Kidney epithelial cell (primary cell): ENCODE results near the gene ARID1A. TPM values are rescaled to one million over a fixed set of nuclear protein-coding genes. Genes with fewer than 3 reads are reported as not detected.
A peak's percentile ranks its signal among the peaks of the same experiment; 100 is the strongest.

Source experiments
- DNase-seq: peaks from one replicate; pipeline ENCODE4 v3.0.0-alpha.2; 2010; ENCODE audit warnings: low read depth
- H3K27me3 ChIP-seq: 2 replicates; pipeline ENCODE4 v1.6.0; 2011; ENCODE audit warnings: low read length; ENCODE audit not compliant: control insufficient read depth, insufficient read depth
- H3K36me3 ChIP-seq: 2 replicates; pipeline ENCODE4 v1.5.1; 2011; ENCODE audit warnings: low read length; ENCODE audit not compliant: control insufficient read depth, insufficient read depth
- H3K4me3 ChIP-seq: 2 replicates; pipeline ENCODE4 v1.5.1; 2011; ENCODE audit warnings: low read depth, mild to moderate bottlenecking, control low read depth, low read length
- CTCF ChIP-seq: IDR thresholded peaks from 2 replicates; pipeline ENCODE4 v1.5.1; 2011; ENCODE audit warnings: mild to moderate bottlenecking, moderate library complexity, low read length, control low read depth, inconsistent platforms; ENCODE audit not compliant: insufficient read depth, poor library complexity, severe bottlenecking
- total RNA-seq: library from RNA; depleted of rRNA; stranded (reverse); fragments of >200 nt; gene quantifications from 2 replicates; pipeline ENCODE4 v1.2.3, GENCODE V29; 2015

ARID1A gene
- total RNA-seq, 1 donor from 2014 or later, result 43.7 TPM

- DNase-seq, result no peak
- Histone ChIP-seq H3K4me3 (peak overlapping the region; percentile 68), H3K27me3 (no peaks in the 10 kb centered on the region), H3K36me3 (no peaks in the 10 kb centered on the region)
- TF ChIP-seq CTCF, result no peak
Observed at GRCh38 chr1:26787381-26787705, 91.5 kb downstream of the ARID1A start.

- Histone ChIP-seq H3K27me3 (no peaks in the 10 kb centered on the region), H3K36me3 (no peaks in the 10 kb centered on the region), H3K4me3 (peak within 1 kb of the TSS; percentile 68)
- no peak for DNase-seq
- peak; percentile 2 for TF ChIP-seq CTCF
Observed at GRCh38 chr1:26787706-26788514, 92.1 kb downstream of the ARID1A start, which contains the start of gene PIGV. Gene PIGV (plus strand): TSS chr1:26787950. CDS start chr1:26790816, 2,866 bp downstream.

- TF ChIP-seq CTCF, result no peak
- Histone ChIP-seq H3K27me3 (no peaks in the 10 kb centered on the region), H3K36me3 (no peaks in the 10 kb centered on the region), H3K4me3 (peak overlapping the region; percentile 68)
- DNase-seq, result no peak
Observed at GRCh38 chr1:26788515-26788785, 92.6 kb downstream of the ARID1A start.

- H3K36me3 ChIP-seq, result no peaks in the 10 kb centered on the region
- TF ChIP-seq CTCF, result peak; percentile 96
- H3K4me3 ChIP-seq, result peak overlapping the region; percentile 68
- no peak for DNase-seq
- H3K27me3 ChIP-seq, result no peaks in the 10 kb centered on the region
Observed at GRCh38 chr1:26788836-26789611, 93.2 kb downstream of the ARID1A start.

GRCh38 chr1:26789612-26789865, 93.7 kb downstream of the ARID1A start:
- no peak for DNase-seq
- no peaks in the 10 kb centered on the region for H3K36me3 ChIP-seq
- TF ChIP-seq CTCF, result no peak
- H3K4me3 ChIP-seq, result no peak overlapping the region
- H3K27me3 ChIP-seq, result no peaks in the 10 kb centered on the region

GRCh38 chr1:26789931-26790330, 94.1 kb downstream of the ARID1A start:
- no peak for DNase-seq
- Histone ChIP-seq H3K36me3 (no peaks in the 10 kb centered on the region), H3K4me3 (no peak overlapping the region), H3K27me3 (no peaks in the 10 kb centered on the region)
- no peak for TF ChIP-seq CTCF
